Muscle of back (tissue), 13 donors: ENCODE measurements around the gene HSD17B2. TPM values are rescaled to one million over a fixed set of nuclear protein-coding genes. Genes with fewer than 3 reads are reported as not detected.
A peak's percentile ranks its signal among the peaks of the same experiment; 100 is the strongest.
"Not testable (repeated sequence)": the region's sequence is repeated elsewhere in the genome, so short reads cannot be mapped to it uniquely, and the experiment has no call there.

ENCODE experiments used
- DNase-seq, 3 donors: peaks; one replicate each; pipeline versions ENCODE4 v3.0.0 to v3.0.0-alpha.2; 2013
- long read RNA-seq, 9 donors: transcript quantifications; one replicate each; lab custom pipeline, GENCODE V29; 2026
- polyA plus RNA-seq, 10 donors: library from polyadenylated mRNA; unstranded; fragments of 120-200 nt; gene quantifications; one replicate each; pipeline ENCODE4 v1.2.1, GENCODE V29; 2013; ENCODE audit not compliant: insufficient read length in 10 of 10

The HSD17B2 gene, protein sequence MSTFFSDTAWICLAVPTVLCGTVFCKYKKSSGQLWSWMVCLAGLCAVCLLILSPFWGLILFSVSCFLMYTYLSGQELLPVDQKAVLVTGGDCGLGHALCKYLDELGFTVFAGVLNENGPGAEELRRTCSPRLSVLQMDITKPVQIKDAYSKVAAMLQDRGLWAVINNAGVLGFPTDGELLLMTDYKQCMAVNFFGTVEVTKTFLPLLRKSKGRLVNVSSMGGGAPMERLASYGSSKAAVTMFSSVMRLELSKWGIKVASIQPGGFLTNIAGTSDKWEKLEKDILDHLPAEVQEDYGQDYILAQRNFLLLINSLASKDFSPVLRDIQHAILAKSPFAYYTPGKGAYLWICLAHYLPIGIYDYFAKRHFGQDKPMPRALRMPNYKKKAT
- 1 to 10 TPM in 1 of 10 donors, under 1 TPM in 9; 0.20 to 1.8 (median 0.47) TPM for polyA plus RNA-seq
- long read RNA-seq, donor 1, result 0 reads
- long read RNA-seq, donor 2, result 0 reads
- long read RNA-seq, donor 3, result 0 reads
- long read RNA-seq, donor 4, result 0 reads
- long read RNA-seq, donor 5, partial matches to known transcripts, result 0 of 1 reads
- long read RNA-seq, donor 5, other reads (novel, unspliced or antisense), result 0 of 1 reads
- long read RNA-seq, donor 6, result 0 reads
- long read RNA-seq, donor 7, result 0 reads
- long read RNA-seq, donor 8, result 0 reads
- long read RNA-seq, donor 9, partial matches to known transcripts, result 0 of 1 reads
- long read RNA-seq, donor 9, other reads (novel, unspliced or antisense), result 0 of 1 reads

- no peak for DNase-seq
These were observed at the start of gene HSD17B2 for GRCh38 chr16:82034981-82035612. HSD17B2 (plus strand) TSS chr16:82035253; CDS start chr16:82035425, 172 bp downstream.

DNA sequence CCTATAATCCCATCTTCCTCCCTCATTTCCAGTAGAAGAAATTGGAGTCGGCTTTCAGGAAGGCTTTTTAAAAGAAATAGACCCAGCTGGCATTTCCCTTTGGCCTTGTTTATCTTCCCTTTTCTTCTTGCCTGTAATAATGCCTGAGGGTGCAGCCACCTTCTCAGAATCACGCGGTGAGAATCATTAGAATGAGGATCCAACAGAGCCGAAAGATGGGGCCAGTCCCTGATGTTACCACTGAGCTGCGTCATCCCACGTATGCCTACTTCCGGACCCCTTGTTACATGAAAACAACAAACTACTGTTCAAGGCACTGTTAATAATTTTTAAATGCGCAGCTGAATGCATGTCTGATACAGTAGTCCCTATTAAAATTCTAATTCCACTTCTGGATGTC lies 47.9 kb upstream of the HSD17B2 start:
- no peak for DNase-seq

GRCh38 chr16:81987706-81988105 lies 47.3 kb upstream of the HSD17B2 start:
- DNase-seq, result no peak

DNA sequence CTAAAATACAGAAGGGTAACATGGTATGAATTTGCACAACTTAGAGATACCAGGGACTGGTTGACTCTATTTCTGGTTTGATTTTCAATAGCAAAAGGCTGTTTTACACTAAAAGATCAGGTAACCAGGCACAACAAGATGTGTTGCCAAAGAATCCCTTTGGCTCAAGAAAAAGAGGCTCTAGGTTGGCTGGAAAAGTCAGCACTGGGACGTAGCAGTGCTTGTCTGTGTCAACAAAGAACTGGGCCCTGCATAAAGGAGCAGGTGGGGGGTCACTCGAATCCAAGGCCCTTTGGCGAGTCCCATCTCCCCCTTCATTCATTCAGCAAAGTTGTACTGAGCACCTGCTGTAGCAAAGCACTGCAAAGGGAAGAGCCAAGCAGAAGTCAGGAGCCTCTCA lies 42.2 kb upstream of the HSD17B2 start:
- DNase-seq, result peak in 1 of 3 donors; percentile 15

GRCh38 chr16:81994485-81994884 lies 40.6 kb upstream of the HSD17B2 start:
- DNase-seq, result no peak

GRCh38 chr16:81995651-81996050 lies 39.4 kb upstream of the HSD17B2 start:
- DNase-seq, result no peak

- peak; percentile 24 to 71 (median 67) for DNase-seq
These were observed 38.2 kb upstream of the HSD17B2 start for GRCh38 chr16:81996664-81997509.

DNA sequence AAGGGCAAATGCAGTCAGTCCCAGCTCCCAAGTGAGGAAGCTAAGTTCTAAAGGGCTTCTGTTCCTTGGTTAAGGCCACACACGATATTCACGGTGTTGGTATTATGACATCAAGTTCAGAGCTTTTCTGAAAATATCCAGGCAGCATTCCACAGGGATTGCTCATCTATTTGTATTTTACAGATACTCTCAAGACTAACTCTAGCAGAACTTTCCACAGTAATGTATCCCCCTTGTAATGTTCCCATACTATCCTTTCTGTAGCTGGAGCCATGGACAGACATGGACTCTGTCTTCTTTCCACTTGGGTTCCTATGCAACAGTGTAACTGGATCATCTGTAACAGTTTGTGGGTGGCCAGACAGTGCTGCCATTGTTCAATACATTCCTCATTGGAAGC lies 37.3 kb upstream of the HSD17B2 start:
- DNase-seq, result peak in 2 of 3 donors; percentile 9 to 73

GRCh38 chr16:82002831-82003230 lies 32.2 kb upstream of the HSD17B2 start:
- DNase-seq, result no peak

DNA sequence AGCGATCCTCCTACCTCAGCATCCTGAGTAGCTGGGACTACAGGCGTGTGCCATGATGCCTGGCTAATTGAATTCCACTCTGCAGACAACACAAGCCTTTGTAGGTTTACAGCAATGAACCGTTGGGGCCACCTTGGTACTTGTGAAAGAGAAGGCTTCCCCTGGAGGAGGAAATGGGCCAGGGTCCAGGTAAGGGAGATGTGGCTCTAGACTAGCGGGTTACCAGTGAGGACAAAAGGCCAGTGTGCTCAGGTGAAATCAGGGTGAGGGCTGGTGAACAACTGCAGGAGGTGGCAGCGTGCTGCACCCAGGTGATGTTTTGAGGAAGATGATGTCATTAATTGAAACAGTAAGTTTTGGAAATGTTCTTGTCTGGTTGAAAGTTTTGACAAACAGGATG lies 30.5 kb upstream of the HSD17B2 start:
- no peak for DNase-seq

DNA sequence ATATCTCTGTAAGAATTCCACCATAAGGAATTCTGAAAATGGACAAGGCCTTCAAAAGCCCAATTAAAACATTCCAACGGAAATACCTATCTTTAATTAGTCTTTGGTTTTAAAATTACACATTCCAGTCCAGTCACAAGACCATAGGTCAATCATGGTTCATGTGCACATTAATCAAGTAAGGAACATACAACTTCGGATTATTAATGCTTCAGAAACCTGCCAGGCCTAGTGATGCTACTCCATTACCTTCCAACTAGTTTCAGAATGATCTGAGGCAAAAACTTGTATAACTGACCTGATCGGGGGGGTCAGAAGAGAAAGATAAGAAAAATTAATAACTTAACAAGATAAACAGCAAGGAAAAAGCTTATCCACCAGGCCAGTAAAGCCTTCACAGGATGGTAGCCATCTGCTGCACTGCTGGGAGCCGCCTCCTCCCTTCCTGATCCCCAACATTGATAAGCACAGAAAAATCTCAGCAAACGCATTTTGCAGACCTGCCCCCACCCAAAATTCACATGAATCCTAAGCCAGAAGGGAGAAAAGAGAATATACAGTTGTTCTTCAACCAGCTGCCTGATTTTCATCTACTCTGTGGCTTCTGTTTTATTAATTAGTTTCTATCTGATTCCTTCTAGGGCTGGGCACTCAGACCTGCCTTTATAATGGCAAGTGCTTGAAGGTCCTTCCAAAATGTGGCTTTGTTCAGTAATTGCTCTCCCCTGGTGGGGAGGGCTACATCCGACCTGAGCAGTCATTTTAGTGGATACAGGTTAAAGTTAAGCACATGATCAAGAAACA lies 29.8 kb upstream of the HSD17B2 start:
- no peak for DNase-seq

- DNase-seq, result no peak
These were observed 29.0 kb upstream of the HSD17B2 start for GRCh38 chr16:82006036-82006435.

DNA sequence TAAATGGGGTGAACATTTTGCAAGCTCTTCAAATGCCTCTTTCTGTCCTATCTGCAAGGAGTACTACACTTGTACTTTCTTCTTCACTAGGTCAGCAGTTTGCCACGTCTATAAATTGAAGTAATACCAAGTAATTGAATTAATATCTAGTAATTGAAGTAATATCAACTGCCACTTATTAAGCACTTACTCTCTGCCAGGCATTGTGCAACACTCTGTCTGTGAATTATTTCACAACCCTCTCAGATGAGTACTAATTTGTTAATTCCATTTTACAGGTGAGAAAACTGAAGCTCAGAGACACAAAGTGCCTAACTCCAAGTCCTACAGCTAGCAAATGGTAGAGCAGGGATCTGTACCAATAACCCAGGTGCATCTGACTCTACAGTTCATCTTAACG lies 27.9 kb upstream of the HSD17B2 start:
- DNase-seq, result no peak

GRCh38 chr16:82008957-82009592 lies 26.0 kb upstream of the HSD17B2 start:
- DNase-seq, result no peak

- not testable (repeated sequence) for DNase-seq
These were observed 25.3 kb upstream of the HSD17B2 start for GRCh38 chr16:82009789-82010188.

DNA sequence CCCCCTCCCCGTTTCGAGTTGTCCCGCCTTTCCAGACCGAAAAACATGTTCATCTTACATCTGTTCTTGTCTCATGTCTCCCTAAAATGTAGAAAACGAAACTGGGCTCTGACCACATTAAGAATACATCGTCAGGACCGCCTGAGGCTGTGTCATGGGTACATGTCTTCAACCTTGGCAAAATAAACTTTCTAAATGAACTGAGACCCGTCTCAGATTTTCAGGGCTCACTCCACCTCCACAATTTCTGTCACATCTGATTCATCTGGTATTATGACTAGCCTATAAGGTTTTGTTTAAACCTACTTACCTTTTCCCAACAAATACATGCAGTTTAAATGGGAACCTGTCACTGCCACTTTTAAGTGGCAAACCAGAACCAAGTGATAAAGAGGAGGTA lies 24.4 kb upstream of the HSD17B2 start:
- no peak for DNase-seq

- DNase-seq, result peak in 1 of 3 donors; percentile 24
These were observed 23.8 kb upstream of the HSD17B2 start, which contains the start of gene SDR42E1 for GRCh38 chr16:82011199-82011641. SDR42E1 (minus strand) TSS chr16:82011470; CDS start chr16:82000858, 10,612 bp downstream.

DNA sequence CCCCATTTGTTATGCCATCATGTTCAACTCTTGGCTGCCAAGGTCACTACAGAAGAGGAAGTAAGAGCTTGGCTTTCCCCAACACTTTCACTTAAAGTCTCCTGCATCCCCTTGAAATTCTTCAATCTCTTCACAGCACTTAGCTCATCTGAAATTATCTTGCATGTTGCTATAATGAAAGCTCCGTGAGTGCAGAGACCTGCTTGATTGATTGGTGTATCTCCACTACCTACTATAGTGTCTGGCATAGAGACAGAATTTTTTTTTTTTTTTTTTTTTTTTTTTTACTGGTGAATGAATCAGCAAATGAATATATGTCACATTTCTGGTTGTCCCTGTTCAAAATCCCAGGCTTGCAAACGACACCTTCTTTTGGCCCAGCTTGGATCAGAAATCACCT lies 21.9 kb upstream of the HSD17B2 start:
- no peak for DNase-seq

- DNase-seq, result peak in 1 of 3 donors; percentile 39
These were observed 18.8 kb upstream of the HSD17B2 start for GRCh38 chr16:82016263-82016662.

GRCh38 chr16:82016964-82017363 lies 18.1 kb upstream of the HSD17B2 start:
- peak in 2 of 3 donors; percentile 28 to 64 for DNase-seq
